ENCODE results near the gene JMJD1C.

Gene JMJD1C

DNA sequence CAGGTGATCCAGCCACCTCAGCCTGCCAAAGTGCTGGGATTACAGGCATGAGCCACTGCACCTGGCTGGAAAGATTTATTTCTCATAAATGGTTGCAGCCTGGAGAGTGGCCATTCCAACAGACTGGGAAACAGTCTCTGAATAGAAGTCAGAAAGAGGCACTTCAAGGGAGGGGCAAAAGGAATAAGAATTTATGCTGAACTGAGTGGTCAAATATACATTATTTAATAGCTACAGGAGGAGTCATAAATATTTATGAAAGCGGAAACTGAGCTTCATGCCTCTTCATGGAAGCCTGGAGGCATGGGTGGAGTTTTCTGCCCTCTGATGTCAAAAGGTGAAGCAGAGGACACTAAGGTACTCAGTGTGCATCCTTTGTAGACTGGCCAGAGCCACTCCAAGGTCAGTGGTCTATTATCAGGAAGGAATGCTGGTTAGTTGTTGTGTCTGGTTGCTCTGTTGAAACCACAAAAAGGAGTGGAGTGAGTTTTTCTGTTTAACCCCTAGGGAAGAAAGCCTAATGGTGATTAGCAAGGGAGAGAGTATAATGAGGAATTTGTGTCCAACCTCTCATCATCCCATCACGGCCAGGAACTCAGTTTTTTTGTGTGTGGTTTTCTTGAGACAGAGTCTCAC, 341.9 kb downstream of the JMJD1C start:
- Histone ChIP-seq H3K27me3 (ENCODE audit: low read length) (no peaks in the 10 kb centered on the region), H3K9ac (ENCODE audit: low read length) (no peak overlapping the region), H3K9me3 (ENCODE audit: insufficient read depth, low read length) (no peaks in the 10 kb centered on the region), H3K79me2 (ENCODE audit: insufficient read depth, low read length) (no peaks in the 10 kb centered on the region), H3K36me3 (ENCODE audit: low read length) (no peaks in the 10 kb centered on the region), H4K20me1 (ENCODE audit: low read depth, low read length) (no peaks in the 10 kb centered on the region), H3K4me2 (ENCODE audit: low read depth, low read length, poor library complexity, severe bottlenecking) (no peak overlapping the region), H3K9me2 (replicated peaks; ENCODE audit: insufficient read depth, low read length) (no peaks in the 10 kb centered on the region), H2AFZ (ENCODE audit: low read depth, low read length, severe bottlenecking) (no peak overlapping the region), H3K4me3 (ENCODE audit: insufficient read depth, low read length, poor library complexity, severe bottlenecking) (no peak overlapping the region), H3F3A (ENCODE audit: insufficient read depth) (no peaks in the 10 kb centered on the region), H3K27ac (ENCODE audit: low read depth, low read length) (no peak overlapping the region)
- TF ChIP-seq EZH2phosphoT487 (conservative IDR thresholded peaks at IDR 0.05; ENCODE audit: low read length) (no peak), CTCF (IDR thresholded peaks at IDR 0.05; ENCODE audit: insufficient read depth, low read length, poor library complexity, severe bottlenecking) (no peak)

GRCh38 chr10:63120554-63120953, 345.2 kb downstream of the JMJD1C start:
- no peaks in the 10 kb centered on the region for H3K9me3 ChIP-seq (ENCODE audit: insufficient read depth, low read length)
- no peak overlapping the region for H3K27ac ChIP-seq (ENCODE audit: low read depth, low read length)
- H3K27me3 ChIP-seq (ENCODE audit: low read length) = no peaks in the 10 kb centered on the region
- no peaks in the 10 kb centered on the region for H3F3A ChIP-seq (ENCODE audit: insufficient read depth)
- H3K9me2 ChIP-seq (replicated peaks; ENCODE audit: insufficient read depth, low read length) = no peaks in the 10 kb centered on the region
- H2AFZ ChIP-seq (ENCODE audit: low read depth, low read length, severe bottlenecking) = no peak overlapping the region
- H4K20me1 ChIP-seq (ENCODE audit: low read depth, low read length) = no peaks in the 10 kb centered on the region
- H3K36me3 ChIP-seq (ENCODE audit: low read length) = no peaks in the 10 kb centered on the region
- no peak overlapping the region for H3K4me2 ChIP-seq (ENCODE audit: low read depth, low read length, poor library complexity, severe bottlenecking)
- no peak for TF ChIP-seq CTCF (IDR thresholded peaks at IDR 0.05; ENCODE audit: insufficient read depth, low read length, poor library complexity, severe bottlenecking)
- no peak for TF ChIP-seq EZH2phosphoT487 (conservative IDR thresholded peaks at IDR 0.05; ENCODE audit: low read length)
- H3K4me3 ChIP-seq (ENCODE audit: insufficient read depth, low read length, poor library complexity, severe bottlenecking) = no peak overlapping the region
- H3K79me2 ChIP-seq (ENCODE audit: insufficient read depth, low read length) = no peaks in the 10 kb centered on the region
- H3K9ac ChIP-seq (ENCODE audit: low read length) = no peak overlapping the region

DNA sequence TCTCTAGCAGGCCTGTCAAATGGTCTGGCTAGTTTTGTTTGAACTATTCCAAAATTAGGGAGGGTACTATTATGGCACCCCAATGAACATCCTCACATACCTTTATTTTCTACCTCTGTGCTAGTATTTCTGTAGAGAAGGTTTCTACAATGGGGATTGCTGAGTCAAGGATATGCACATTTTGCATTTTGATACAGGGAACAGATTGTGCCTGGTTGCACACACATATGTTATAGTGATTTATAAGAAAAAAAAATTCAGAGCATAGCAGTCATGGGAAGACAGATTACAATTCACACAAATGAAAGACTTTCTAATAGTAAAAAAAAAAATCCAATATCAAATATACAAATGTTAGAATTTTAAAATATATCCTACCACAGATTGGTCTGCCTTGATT, 346.7 kb downstream of the JMJD1C start:
- Histone ChIP-seq H3K9me2 (replicated peaks; ENCODE audit: insufficient read depth, low read length) (no peaks in the 10 kb centered on the region), H3F3A (ENCODE audit: insufficient read depth) (no peaks in the 10 kb centered on the region), H3K27me3 (ENCODE audit: low read length) (no peaks in the 10 kb centered on the region)

More for the DNA sequence above, 346.7 kb downstream of the JMJD1C start:
- H4K20me1 ChIP-seq (ENCODE audit: low read depth, low read length) = no peaks in the 10 kb centered on the region
- no peak overlapping the region for H3K4me2 ChIP-seq (ENCODE audit: low read depth, low read length, poor library complexity, severe bottlenecking)
- H3K9ac ChIP-seq (ENCODE audit: low read length) = no peak overlapping the region
- H3K4me3 ChIP-seq (ENCODE audit: insufficient read depth, low read length, poor library complexity, severe bottlenecking) = no peak overlapping the region
- H3K79me2 ChIP-seq (ENCODE audit: insufficient read depth, low read length) = no peaks in the 10 kb centered on the region
- no peak overlapping the region for H2AFZ ChIP-seq (ENCODE audit: low read depth, low read length, severe bottlenecking)
- no peaks in the 10 kb centered on the region for H3K9me3 ChIP-seq (ENCODE audit: insufficient read depth, low read length)
- TF ChIP-seq CTCF (IDR thresholded peaks at IDR 0.05; ENCODE audit: insufficient read depth, low read length, poor library complexity, severe bottlenecking) = no peak
- TF ChIP-seq EZH2phosphoT487 (conservative IDR thresholded peaks at IDR 0.05; ENCODE audit: low read length) = no peak
- no peak overlapping the region for H3K27ac ChIP-seq (ENCODE audit: low read depth, low read length)
- no peaks in the 10 kb centered on the region for H3K36me3 ChIP-seq (ENCODE audit: low read length)

Data from SU-DHL-6 (cell line).